Mammary microvascular endothelial cell (primary cell): ENCODE results near the gene SPTBN5. TPM values are rescaled to one million over a fixed set of nuclear protein-coding genes. Genes with fewer than 3 reads are reported as not detected.

Experiments used
- total RNA-seq: library from RNA; depleted of rRNA; stranded (reverse); fragments of >200 nt; gene quantifications from 2 replicates; pipeline ENCODE4 v1.2.3, GENCODE V29; 2015

The SPTBN5 gene
- 2.3 and 3.8 TPM in 2 replicates for total RNA-seq

GRCh38 chr15:41893422-41894250 is at the start of gene SPTBN5:
SPTBN5 (minus strand) TSS chr15:41894053; CDS start chr15:41893497, 556 bp downstream.

GRCh38 chr15:41838400-41838897 is 55.4 kb downstream of the SPTBN5 start, which contains the start of gene PLA2G4B:
PLA2G4B (plus strand) TSS chr15:41838847; CDS start chr15:41838914, 67 bp downstream.

GRCh38 chr15:41827880-41828806 is 65.7 kb downstream of the SPTBN5 start, which contains the start of gene JMJD7:
JMJD7 (plus strand) TSS chr15:41828092; CDS start chr15:41828125, 33 bp downstream.

Other genes with a start within 250 kb of the SPTBN5 start
- gene MGA, start 233.6 kb downstream of the SPTBN5 start, total RNA-seq = 13.0 and 16.8 TPM in 2 replicates
- gene MAPKBP1, start 119.6 kb downstream of the SPTBN5 start, total RNA-seq = 11.9 and 13.4 TPM in 2 replicates
- gene JMJD7, start 66.0 kb downstream of the SPTBN5 start, total RNA-seq = 8.9 and 10.7 TPM in 2 replicates
- 0.27 and 0.89 TPM in 2 replicates for gene PLA2G4B, start 55.2 kb downstream of the SPTBN5 start, total RNA-seq
- gene EHD4, start 78.5 kb upstream of the SPTBN5 start, total RNA-seq = 132 and 144 TPM in 2 replicates
- gene PLA2G4E, start 127.0 kb upstream of the SPTBN5 start, total RNA-seq = not detected in 2 replicates
- not detected in 2 replicates for gene PLA2G4D, start 200.5 kb upstream of the SPTBN5 start, total RNA-seq